ENCODE results near the gene RNF114. TPM values are rescaled to one million over a fixed set of nuclear protein-coding genes. Genes with fewer than 3 reads are reported as not detected.
"Not testable (repeated sequence)": the region's sequence is repeated elsewhere in the genome, so short reads cannot be mapped to it uniquely, and the experiment has no call there.

RNF114 gene
- total RNA-seq, 3 donors from 2014 or later, result 81.3 to 89.0 (median 88.2) TPM

DNA sequence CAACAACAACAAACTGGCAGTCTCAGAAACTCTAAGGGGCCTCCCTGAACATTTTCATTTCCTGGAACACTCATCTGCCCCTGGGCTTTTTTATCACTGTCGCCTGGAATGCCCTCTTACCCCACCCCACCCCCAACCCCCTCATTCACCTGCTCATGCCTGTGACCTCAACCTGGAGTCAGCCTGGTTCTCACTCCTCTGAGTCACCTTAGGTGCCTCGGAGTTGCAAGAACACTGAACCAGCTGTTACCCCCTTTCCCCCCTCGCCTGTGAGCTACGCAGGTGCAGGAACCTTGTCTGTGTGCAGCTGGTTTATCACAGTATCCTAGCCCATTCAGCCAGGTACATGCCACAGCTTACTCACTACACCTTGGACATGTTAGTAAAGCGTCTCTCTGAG lies 33.7 kb downstream of the RNF114 start:
- ATAC-seq (peak; percentile 61), DNase-seq (no peak)
- H3K36me3 ChIP-seq (ENCODE audit: low read depth), result no peaks in the 10 kb centered on the region
- TF ChIP-seq, protein P1, sequence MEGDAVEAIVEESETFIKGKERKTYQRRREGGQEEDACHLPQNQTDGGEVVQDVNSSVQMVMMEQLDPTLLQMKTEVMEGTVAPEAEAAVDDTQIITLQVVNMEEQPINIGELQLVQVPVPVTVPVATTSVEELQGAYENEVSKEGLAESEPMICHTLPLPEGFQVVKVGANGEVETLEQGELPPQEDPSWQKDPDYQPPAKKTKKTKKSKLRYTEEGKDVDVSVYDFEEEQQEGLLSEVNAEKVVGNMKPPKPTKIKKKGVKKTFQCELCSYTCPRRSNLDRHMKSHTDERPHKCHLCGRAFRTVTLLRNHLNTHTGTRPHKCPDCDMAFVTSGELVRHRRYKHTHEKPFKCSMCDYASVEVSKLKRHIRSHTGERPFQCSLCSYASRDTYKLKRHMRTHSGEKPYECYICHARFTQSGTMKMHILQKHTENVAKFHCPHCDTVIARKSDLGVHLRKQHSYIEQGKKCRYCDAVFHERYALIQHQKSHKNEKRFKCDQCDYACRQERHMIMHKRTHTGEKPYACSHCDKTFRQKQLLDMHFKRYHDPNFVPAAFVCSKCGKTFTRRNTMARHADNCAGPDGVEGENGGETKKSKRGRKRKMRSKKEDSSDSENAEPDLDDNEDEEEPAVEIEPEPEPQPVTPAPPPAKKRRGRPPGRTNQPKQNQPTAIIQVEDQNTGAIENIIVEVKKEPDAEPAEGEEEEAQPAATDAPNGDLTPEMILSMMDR (IDR thresholded peaks at IDR 0.05), result no peak
- H3K9me3 ChIP-seq, result no peaks in the 10 kb centered on the region
- intact Hi-C loops (cut with DNase I, micrococcal nuclease), result no loop called here
- H3K4me3 ChIP-seq, result no peak overlapping the region
- H3K4me1 ChIP-seq (ENCODE audit: low read depth), result peaks cover 15% of the 10 kb centered on the region

DNA sequence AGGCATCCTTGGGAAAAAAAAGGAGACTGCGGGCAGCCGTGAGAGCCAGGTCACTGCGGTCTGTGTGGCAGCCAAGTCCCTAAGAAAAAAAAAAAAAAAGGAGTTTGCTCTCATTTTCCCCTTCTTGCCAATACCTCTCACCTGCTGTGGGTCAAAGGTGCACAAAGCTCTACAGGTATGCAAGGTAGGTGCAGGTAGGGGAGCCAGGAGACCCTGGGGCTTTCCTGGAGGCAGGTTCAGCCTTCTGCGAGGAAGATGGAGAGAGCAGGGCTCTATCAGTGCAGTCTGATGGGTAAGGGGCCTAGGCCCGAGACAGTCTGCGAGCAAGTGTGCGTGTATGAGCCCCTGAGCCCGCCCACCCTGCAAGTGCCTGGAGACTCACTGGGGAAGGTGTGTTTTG lies 34.3 kb downstream of the RNF114 start:
- DNase-seq, result no peak
- no peak for ATAC-seq
- Histone ChIP-seq H3K9me3 (no peaks in the 10 kb centered on the region), H3K36me3 (ENCODE audit: low read depth) (no peaks in the 10 kb centered on the region), H3K4me1 (ENCODE audit: low read depth) (peaks cover 15% of the 10 kb centered on the region), H3K4me3 (no peak overlapping the region)
- intact Hi-C loops (cut with DNase I, micrococcal nuclease), result no loop called here
- TF ChIP-seq, protein P1 (IDR thresholded peaks at IDR 0.05), result no peak

DNA sequence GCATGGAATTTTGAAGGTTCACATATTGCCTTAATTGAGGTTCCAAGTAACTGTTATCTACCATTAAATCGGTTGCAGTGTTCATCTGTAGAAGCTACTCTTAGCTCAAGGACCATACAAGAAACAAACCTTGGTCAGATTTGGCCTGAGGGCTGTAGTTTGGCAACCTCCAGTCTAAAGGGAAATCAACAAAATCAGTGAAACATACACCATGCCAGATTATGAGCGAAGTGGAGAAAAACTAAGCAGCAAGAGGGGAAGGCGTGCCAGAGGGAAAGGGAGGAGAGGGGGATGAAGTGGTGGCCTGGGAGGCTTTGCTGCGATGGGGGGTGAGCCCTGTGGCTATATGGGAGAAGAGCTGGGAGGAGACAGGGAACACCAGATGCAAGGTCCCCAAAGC lies 37.8 kb downstream of the RNF114 start:
- no peaks in the 10 kb centered on the region for H3K9me3 ChIP-seq
- TF ChIP-seq, protein P1 (IDR thresholded peaks at IDR 0.05), result no peak
- H3K4me1 ChIP-seq (ENCODE audit: low read depth), result peaks cover 12% of the 10 kb centered on the region
- H3K4me3 ChIP-seq, result no peak overlapping the region
- ATAC-seq, result no peak
- intact Hi-C loops (cut with DNase I, micrococcal nuclease), result no loop called here
- H3K36me3 ChIP-seq (ENCODE audit: low read depth), result no peaks in the 10 kb centered on the region
- no peak for DNase-seq

DNA sequence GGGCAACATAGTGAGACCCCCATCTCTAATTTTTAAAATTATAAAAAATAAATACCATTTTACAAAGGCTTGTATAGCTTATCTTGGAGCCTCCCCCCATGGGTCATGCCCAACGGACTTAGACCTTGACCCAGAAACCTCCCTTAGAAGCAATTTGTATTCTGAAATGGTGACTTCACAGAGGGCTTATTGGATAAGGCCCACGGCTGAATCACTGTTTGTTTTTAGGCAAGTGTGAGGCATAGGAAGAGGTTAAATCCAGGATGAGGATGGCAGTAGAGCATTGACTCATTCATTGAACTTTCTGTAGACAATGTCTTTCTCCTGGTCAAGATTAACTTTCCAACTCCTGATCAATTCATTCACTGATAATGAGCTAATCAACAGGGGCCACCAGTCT lies 40.3 kb downstream of the RNF114 start:
- no peak overlapping the region for H3K4me3 ChIP-seq
- TF ChIP-seq, protein P1 (IDR thresholded peaks at IDR 0.05), result no peak
- no peaks in the 10 kb centered on the region for H3K9me3 ChIP-seq
- intact Hi-C loops (cut with DNase I, micrococcal nuclease), result loop anchor here in 1 of 2 donors (5.0 kb wide), 1 partner anchor 201 kb away; no protein-coding TSS in a partner anchor
- H3K36me3 ChIP-seq (ENCODE audit: low read depth), result no peaks in the 10 kb centered on the region
- ATAC-seq, result peak; percentile 33
- DNase-seq, result no peak
- peaks cover 7% of the 10 kb centered on the region for H3K4me1 ChIP-seq (ENCODE audit: low read depth)

DNA sequence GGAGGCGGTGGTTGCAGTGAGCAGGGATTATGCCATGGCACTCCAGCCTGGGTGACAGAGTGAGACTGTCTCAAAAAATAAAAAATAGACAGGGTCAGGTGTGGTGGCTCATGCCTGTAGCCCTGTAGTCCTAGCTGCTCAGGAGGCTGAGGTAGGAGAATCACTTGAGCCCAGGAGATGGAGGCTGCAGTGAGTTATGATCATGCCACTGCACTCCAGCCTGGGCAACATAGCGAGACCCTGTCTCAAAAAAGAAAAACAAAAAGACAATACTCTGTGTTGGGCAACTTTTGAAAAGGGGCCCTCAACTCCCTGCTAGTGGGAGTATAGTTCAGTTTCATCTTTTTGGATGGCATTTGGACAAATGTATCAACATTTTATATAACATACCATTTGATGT lies 41.5 kb downstream of the RNF114 start:
- intact Hi-C loops (cut with DNase I, micrococcal nuclease), result loop anchor here in 1 of 2 donors (5.0 kb wide), 1 partner anchor 200 kb away; no protein-coding TSS in a partner anchor
- peaks cover 17% of the 10 kb centered on the region for H3K4me1 ChIP-seq (ENCODE audit: low read depth)
- H3K9me3 ChIP-seq; ATAC-seq; H3K4me3 ChIP-seq; H3K36me3 ChIP-seq (ENCODE audit: low read depth); DNase-seq: not testable (repeated sequence)

DNA sequence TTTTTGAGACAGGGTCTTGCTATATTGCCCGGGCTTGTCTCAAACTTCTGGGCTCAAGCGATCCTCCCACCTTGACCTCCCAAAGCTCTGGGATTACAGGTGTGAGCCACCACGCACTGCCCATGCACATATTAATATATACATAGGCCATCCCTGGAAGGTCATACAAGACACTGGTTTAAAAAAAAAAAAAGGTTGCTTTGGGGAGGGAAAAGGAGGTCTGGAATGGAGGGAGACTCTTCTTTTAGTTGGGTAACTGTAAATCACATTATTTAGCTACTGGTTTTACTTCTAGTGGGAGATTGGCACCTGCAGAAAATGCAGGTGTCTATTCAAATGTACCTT lies 42.5 kb downstream of the RNF114 start:
- Histone ChIP-seq H3K36me3 (ENCODE audit: low read depth) (no peaks in the 10 kb centered on the region), H3K9me3 (no peaks in the 10 kb centered on the region), H3K4me1 (ENCODE audit: low read depth) (peaks cover 24% of the 10 kb centered on the region), H3K4me3 (no peak overlapping the region)
- TF ChIP-seq, protein P1 (IDR thresholded peaks at IDR 0.05), result no peak
- intact Hi-C loops (cut with DNase I, micrococcal nuclease), result loop anchor here in 1 of 2 donors (5.0 kb wide), 1 partner anchor 199 kb away; no protein-coding TSS in a partner anchor
- ATAC-seq (no peak), DNase-seq (no peak)
